ENCODE measurements around the gene SEMA4C. TPM values are rescaled to one million over a fixed set of nuclear protein-coding genes. Genes with fewer than 3 reads are reported as not detected.
A peak's percentile ranks its signal among the peaks of the same experiment; 100 is the strongest.

SEMA4C gene
- total RNA-seq, 1 experiment from 2014 or later = 40.2 TPM

DNA sequence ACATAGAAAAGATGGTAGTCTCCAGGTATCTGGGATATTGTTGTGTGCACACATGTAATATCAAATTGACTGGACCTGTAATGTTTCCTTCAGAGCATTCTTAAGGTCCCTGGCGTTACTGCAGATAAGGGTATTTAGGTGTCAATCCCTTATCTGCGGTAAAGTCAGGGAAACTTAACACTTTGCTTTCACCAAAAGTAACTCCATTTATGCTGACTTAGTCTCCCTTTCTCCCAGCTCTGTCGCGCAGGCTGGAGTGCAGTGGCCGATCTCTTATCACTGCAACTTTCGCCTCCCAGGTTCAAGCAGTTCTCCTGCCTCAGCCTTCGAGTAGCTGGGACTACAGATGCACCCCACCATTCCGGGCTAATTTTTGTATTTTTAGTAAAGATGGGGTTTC is 52.0 kb downstream of the SEMA4C start:
- intact Hi-C loops (cut with micrococcal nuclease; ENCODE audit: unreplicated experiment) (no loop called here), in situ Hi-C loops (cut with HindIII; ENCODE audit: low pct_unique_long_range_greater_than_20kb, low sequenced_read_pairs) (no loop called here)
- H3K36me3 ChIP-seq (ENCODE audit: control insufficient read depth, insufficient read depth, low read length) = no peaks in the 10 kb centered on the region; the same call in 1 of the 2 replicates
- no peak for TF ChIP-seq TCF7L2 (IDR thresholded peaks at IDR 0.05; ENCODE audit: low read depth, low read length)
- TF ChIP-seq REST (IDR thresholded peaks at IDR 0.05; ENCODE audit: insufficient read depth in 1 of 2, low read depth in 2 of 2, low read length in 1 of 2) = no peak
- TF ChIP-seq POLR2AphosphoS5 (IDR thresholded peaks at IDR 0.05; ENCODE audit: low read depth, low read length) = no peak
- TF ChIP-seq SIN3A (IDR thresholded peaks at IDR 0.05; ENCODE audit: borderline replicate concordance, insufficient read depth, low read depth, low read length) = no peak
- TF ChIP-seq, protein P1, sequence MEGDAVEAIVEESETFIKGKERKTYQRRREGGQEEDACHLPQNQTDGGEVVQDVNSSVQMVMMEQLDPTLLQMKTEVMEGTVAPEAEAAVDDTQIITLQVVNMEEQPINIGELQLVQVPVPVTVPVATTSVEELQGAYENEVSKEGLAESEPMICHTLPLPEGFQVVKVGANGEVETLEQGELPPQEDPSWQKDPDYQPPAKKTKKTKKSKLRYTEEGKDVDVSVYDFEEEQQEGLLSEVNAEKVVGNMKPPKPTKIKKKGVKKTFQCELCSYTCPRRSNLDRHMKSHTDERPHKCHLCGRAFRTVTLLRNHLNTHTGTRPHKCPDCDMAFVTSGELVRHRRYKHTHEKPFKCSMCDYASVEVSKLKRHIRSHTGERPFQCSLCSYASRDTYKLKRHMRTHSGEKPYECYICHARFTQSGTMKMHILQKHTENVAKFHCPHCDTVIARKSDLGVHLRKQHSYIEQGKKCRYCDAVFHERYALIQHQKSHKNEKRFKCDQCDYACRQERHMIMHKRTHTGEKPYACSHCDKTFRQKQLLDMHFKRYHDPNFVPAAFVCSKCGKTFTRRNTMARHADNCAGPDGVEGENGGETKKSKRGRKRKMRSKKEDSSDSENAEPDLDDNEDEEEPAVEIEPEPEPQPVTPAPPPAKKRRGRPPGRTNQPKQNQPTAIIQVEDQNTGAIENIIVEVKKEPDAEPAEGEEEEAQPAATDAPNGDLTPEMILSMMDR (IDR thresholded peaks at IDR 0.05) = no peak
- ATAC-seq (no peak), DNase-seq (ENCODE audit: low read depth, low spot score) (no peak)
- H3K9me3 ChIP-seq (ENCODE audit: control insufficient read depth, insufficient read depth, low read depth, low read length) = no peaks in the 10 kb centered on the region
- no TSS peak for BruUV-seq (replicated peaks)
- no peak overlapping the region; the same call in 1 of the 2 replicates for H3K27ac ChIP-seq (ENCODE audit: low read length)
- ChIA-PET POLR2A (no interaction called here), CTCF (no interaction called here)
- H3K4me3 ChIP-seq (ENCODE audit: low read depth in 2 of 2, low read length in 2 of 2) = peak overlapping the region; percentile 71 to 75
- H3K27me3 ChIP-seq (ENCODE audit: control insufficient read depth, insufficient read depth, low read length) = no peaks in the 10 kb centered on the region
- peaks cover 35% of the 10 kb centered on the region for H3K4me1 ChIP-seq (ENCODE audit: control insufficient read depth, insufficient read depth, low read length)

DNA sequence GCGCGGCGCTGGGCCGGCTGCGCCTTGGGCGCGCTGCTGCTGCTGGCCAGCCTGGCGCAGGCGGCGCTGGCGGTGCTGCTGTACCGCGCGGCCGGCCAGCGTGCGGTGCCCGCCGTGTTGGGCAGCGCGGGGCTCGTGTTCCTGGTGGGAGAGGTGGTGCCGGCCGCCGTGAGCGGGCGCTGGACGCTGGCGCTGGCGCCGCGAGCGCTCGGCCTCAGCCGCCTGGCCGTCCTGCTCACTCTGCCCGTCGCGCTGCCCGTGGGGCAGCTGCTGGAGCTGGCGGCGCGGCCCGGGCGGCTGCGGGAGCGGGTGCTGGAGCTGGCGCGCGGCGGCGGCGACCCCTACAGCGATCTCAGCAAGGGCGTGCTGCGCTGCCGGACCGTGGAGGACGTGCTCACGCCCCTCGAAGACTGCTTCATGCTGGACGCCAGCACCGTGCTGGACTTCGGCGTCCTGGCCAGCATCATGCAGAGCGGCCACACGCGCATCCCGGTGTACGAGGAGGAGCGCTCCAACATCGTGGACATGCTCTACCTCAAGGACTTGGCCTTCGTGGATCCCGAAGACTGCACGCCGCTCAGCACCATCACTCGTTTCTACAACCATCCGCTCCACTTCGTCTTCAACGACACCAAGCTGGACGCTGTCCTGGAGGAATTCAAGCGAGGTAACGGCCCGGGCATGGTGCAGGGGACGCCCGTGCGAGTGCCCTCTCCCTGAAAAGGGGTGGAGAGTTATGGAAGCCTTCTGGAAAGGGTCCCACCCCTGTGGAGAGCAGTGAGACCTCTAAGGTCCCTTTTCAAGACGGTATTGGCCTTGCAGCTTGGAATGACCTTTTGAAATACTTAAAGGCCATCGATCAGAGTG is 52.8 kb downstream of the SEMA4C start:
- TF ChIP-seq REST (IDR thresholded peaks at IDR 0.05; ENCODE audit: insufficient read depth in 1 of 2, low read depth in 2 of 2, low read length in 1 of 2) = 0 out of 4 replicates have a peak, but pooled peaks of 1 of the 2 experiments have one; percentile 16
- TF ChIP-seq POLR2AphosphoS5 (IDR thresholded peaks at IDR 0.05; ENCODE audit: low read depth, low read length) = no peak
- POLR2A ChIA-PET = no interaction called here

More for the DNA sequence above, 52.8 kb downstream of the SEMA4C start:
- in situ Hi-C loops (cut with HindIII; ENCODE audit: low pct_unique_long_range_greater_than_20kb, low sequenced_read_pairs) = no loop called here
- Histone ChIP-seq H3K9me3 (ENCODE audit: control insufficient read depth, insufficient read depth, low read depth, low read length) (no peaks in the 10 kb centered on the region), H3K4me1 (ENCODE audit: control insufficient read depth, insufficient read depth, low read length) (peaks cover 35% of the 10 kb centered on the region), H3K27ac (ENCODE audit: low read length) (peak overlapping the region; percentile 70), H3K4me3 (ENCODE audit: low read depth in 2 of 2, low read length in 2 of 2) (peak overlapping the region; percentile 71 to 75), H3K36me3 (ENCODE audit: control insufficient read depth, insufficient read depth, low read length) (no peaks in the 10 kb centered on the region; the same call in 1 of the 2 replicates), H3K27me3 (ENCODE audit: control insufficient read depth, insufficient read depth, low read length) (no peaks in the 10 kb centered on the region)
- CTCF ChIA-PET = no interaction called here
- BruUV-seq (replicated peaks) = no TSS peak
- DNase-seq (ENCODE audit: low read depth, low spot score) (no peak), ATAC-seq (peak; percentile 6; the same call in 1 of the 2 replicates)
- intact Hi-C loops (cut with micrococcal nuclease; ENCODE audit: unreplicated experiment) = no loop called here
